Spleen (tissue), 7 donors: ENCODE measurements around the gene XRCC4.

Experiments
- POLR2A ChIP-seq, 3 donors: fragments of 450-650 bp; IDR thresholded peaks; one replicate each; pipeline ENCODE4 v1.5.1; 2017; ENCODE audit warnings: antibody characterized with exemption in 3 of 3, mild to moderate bottlenecking in 1 of 3
- TF ChIP-seq, protein P1 (sequence below), 11 experiments: fragments of 200-600 bp in 7 of 11; fragments of 450-650 bp in 4 of 11; sonication (generic) in 4 of 11; IDR thresholded peaks in 8 of 11; conservative IDR thresholded peaks in 3 of 11; 1 replicate in 7 of 11; 2 replicates in 4 of 11; pipeline versions ENCODE4 v1.4.0 to v1.8.0; 2016 to 2021; ENCODE audit warnings: antibody characterized with exemption in 11 of 11, inconsistent platforms in 4 of 11, mild to moderate bottlenecking in 1 of 11
- donor health status: DM: no; HTN: no; CAD: no; lungs with moderate emphysema.
- donor health status: DM: no; HTN: no; CAD: no.
- donor health status: DM: no; HTN: no; CAD: no.

DNA sequence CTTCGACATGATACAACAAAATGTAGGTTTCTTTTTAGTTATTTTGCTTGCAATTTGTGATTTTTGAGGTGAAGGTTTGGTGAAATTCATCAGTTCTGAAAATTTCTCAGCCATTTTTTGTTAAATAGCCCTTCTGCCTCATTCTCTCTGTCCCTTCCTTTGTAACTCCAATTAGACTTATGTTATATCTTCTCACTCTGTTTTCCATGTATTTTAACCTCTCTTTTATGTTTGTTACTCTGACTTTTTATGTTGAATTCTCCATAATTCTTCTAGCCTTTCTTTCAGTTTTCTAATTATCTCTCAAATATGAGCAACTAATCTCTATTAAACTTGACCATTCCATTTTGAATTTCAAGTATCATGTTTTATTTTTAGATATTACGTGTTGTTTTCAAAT, 222.0 kb downstream of the XRCC4 start:
- TF ChIP-seq, protein P1, sequence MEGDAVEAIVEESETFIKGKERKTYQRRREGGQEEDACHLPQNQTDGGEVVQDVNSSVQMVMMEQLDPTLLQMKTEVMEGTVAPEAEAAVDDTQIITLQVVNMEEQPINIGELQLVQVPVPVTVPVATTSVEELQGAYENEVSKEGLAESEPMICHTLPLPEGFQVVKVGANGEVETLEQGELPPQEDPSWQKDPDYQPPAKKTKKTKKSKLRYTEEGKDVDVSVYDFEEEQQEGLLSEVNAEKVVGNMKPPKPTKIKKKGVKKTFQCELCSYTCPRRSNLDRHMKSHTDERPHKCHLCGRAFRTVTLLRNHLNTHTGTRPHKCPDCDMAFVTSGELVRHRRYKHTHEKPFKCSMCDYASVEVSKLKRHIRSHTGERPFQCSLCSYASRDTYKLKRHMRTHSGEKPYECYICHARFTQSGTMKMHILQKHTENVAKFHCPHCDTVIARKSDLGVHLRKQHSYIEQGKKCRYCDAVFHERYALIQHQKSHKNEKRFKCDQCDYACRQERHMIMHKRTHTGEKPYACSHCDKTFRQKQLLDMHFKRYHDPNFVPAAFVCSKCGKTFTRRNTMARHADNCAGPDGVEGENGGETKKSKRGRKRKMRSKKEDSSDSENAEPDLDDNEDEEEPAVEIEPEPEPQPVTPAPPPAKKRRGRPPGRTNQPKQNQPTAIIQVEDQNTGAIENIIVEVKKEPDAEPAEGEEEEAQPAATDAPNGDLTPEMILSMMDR (IDR thresholded peaks at IDR 0.05 in 8 of 11, conservative IDR thresholded peaks at IDR 0.05 in 3 of 11) = no peak
- TF ChIP-seq POLR2A (IDR thresholded peaks at IDR 0.05) = no peak
